Activated CD8-positive, alpha-beta memory T cell treated with anti-CD3 and anti-CD28 coated beads for 36 hours (primary cell): Measurements from ENCODE around the gene STX11. TPM values are rescaled to one million over a fixed set of nuclear protein-coding genes. Genes with fewer than 3 reads are reported as not detected.

Experiments
- CTCF ChIA-PET: fragments of 350-600 bp; sonication (Branson Sonifier 250); formaldehyde crosslinking; loops from one replicate; lab custom pipeline; 2021; ENCODE audit warnings: antibody characterized with exemption; lab: Charles Lee
- POLR2A ChIA-PET: fragments of 350-600 bp; sonication (Branson Sonifier 250); formaldehyde crosslinking; loops from one replicate; lab custom pipeline; 2021; ENCODE audit warnings: antibody characterized with exemption; lab: Charles Lee
- total RNA-seq, 2 experiments: library from RNA; stranded (reverse); gene quantifications; one replicate each; pipeline ENCODE4 v1.2.3, GENCODE V29; 2021

Gene STX11
- total RNA-seq, 2 experiments from 2014 or later = 23.1 to 24.7 TPM

DNA sequence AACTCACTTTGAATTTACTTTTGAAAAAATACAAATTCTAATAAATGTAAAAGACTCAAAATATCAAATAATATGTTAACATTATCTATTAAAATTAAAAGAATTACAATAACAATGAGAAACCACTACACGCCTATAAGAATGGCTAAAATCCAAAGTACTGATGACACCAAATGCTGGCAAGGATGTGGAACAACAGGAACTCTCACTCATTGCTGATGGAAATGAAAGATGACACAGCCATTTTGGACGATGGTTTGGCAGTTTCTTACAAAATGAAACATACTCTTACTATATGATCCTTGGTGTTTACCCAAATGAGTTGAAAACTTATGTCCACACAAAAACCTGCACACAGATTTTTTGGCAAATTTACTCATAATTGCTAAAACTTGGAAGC, 15.6 kb upstream of the STX11 start:
- CTCF ChIA-PET = no interaction called here
- POLR2A ChIA-PET = no interaction called here

DNA sequence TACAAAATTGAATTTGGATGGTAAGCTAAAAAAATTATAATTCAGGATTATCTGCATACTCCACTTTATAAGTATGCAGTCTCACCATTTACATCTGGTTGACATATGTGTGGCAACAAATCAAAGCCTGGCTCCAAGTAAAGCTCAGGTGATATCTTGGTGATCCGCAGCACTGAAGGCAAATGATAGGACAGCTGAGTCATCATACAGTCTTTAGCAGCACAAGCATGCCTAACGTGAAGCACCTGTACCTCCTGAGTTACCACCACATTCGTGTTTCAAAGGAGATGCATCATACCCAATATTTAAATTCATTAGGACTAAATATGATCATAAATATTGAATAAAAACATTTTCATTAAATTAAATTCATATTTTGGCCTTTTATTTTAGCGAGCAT, 11.8 kb upstream of the STX11 start:
- ChIA-PET POLR2A (no interaction called here), CTCF (no interaction called here)

DNA sequence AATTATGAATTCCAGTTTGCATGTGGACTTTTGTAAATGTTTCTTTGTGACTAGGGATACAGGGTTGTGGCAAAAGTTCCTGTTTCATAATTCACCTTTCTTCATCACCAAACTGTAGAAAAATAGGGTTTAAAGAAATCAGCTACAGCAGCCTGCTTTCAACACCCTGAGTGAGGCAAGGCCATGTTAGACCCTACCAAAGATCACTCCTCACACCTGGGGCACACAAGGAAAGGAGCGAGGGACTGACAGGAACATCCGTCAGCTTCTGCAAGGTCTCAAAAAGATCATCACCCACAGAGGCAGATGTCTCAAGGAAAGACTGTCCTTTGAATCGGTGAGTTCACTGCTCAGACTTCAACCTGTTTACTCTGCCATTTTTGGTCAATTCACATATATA, 10.5 kb upstream of the STX11 start:
- POLR2A ChIA-PET = no interaction called here
- CTCF ChIA-PET = interaction anchor here (0.6 kb wide), 1 partner anchor 390 kb away, joined by 3 read pairs; no protein-coding TSS in a partner anchor

DNA sequence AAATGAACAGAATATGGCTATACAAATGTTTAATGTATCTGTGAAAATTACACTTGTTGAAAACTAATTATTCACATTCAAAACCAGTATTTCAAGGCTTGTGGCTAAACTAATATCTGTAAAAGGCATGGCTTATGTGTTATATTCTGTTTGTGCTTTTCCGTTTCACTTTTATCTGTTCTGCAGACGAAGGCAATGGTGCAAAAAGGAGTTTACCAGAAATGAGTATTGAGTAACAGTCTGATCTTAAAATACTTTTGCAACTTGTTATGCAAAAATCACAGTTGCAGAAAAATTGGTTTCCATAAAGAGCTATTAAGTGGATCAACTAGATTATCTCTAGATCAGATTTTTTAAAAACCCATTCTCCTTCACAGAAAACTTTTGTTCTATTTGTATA, 9.4 kb upstream of the STX11 start:
- ChIA-PET CTCF (interaction anchor here (0.6 to 1.3 kb wide), 2 partner anchors 15 to 628 kb away, joined by 3 to 4 read pairs; no protein-coding TSS in a partner anchor), POLR2A (no interaction called here)

DNA sequence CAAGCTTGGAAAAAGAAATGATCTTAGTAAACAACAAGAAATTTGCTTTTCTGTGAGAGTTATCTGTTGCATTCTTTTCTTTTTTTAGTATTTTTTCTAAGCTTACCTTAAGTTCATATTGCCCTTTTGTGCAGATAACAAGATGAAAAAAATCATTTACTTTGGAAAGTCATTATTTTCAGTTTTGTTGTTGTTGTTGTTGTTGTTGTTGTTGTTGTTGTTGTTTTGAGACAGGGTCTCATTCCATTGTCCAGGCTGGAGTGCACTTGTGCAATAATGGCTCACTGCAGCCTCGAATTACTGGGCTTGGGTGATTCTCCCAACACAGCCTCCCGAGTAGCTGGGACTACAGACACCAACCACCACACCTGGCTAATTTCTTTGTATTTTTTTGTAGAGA, 8.8 kb upstream of the STX11 start:
- ChIA-PET POLR2A (no interaction called here), CTCF (interaction anchor here (1.3 kb wide), 1 partner anchor 14 kb away, joined by 4 read pairs; no protein-coding TSS in a partner anchor)

DNA sequence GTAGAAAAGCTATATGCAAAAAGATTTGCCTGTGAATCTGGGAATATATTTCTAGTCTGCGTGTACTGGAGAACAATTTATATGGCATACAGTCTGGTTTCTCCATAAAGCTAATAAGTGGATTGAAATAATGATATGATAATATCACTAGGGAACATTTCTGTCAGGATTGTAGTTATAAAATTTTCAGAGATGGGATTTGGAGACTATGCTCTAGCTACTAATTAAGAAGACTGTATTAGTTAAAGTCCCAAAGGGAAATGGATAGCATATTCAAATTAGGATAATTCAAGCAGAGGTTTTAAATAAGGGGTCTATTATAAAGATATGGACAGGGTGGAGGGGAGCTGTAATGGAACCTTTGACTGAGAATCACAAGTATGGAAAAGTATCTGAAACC, 7.2 kb upstream of the STX11 start:
- ChIA-PET POLR2A (no interaction called here), CTCF (interaction anchor here (1.4 kb wide), 1 partner anchor 46 kb away, joined by 3 read pairs; no protein-coding TSS in a partner anchor)

DNA sequence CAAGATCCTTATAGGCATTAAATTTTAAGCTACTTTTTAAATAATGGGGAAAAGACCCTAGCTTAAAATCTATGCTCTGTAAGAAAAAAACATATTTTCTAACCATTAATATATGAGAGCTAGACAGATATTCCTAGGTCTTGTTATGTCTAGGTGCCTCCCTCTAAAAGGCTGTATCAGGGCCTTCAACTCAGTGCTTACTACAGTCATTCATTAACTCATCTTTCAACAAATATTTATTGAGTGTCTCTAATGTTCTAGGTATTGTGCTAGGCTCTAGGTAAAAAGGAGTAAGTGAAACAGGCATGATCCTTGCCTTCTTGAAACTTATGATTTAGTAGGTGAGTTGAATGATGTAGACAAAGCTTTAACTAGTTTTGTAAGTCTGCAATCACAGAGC, 6.4 kb upstream of the STX11 start:
- ChIA-PET POLR2A (interaction anchor here (0.6 kb wide), 1 partner anchor 57 kb away, joined by 3 read pairs; no protein-coding TSS in a partner anchor), CTCF (interaction anchor here (1.4 kb wide), 1 partner anchor 45 kb away, joined by 3 read pairs; no protein-coding TSS in a partner anchor)

DNA sequence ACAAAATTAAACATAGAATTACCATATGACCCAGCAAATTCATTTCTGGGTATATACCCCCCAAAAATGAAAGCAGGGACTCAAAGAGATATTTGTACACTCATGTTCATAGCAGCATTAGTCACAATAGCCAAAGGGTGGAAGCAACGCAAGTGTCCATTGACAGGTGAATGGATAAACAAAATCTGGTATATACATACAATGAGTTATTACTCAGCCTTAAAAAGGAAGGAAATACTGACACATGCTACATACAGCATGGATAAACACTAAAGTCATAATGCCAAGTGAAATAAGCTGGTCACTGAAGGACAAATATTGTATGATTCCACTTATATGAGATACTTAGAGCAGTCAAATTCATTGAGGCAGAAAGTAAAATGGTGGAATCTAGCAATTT, 5.3 kb upstream of the STX11 start:
- ChIA-PET CTCF (no interaction called here), POLR2A (no interaction called here)

DNA sequence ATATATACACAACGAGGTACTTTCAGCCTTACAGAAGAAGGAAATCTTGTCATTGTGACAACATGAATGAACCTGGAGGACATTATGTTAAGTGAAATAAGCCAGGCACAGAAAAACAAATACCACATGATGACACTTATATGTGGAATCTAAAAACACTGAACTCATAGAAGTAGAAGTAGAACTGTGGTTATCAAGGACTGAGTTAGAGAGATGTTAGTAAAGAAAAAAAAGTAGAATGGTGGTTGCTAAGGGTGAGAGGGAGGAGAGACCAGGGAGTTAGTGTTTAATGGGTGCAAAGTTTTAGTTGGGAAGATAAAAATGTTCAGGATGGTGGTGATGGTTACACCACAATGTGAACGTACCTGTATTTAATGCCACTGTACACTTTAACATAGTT, 4.8 kb upstream of the STX11 start:
- ChIA-PET POLR2A (no interaction called here), CTCF (no interaction called here)

DNA sequence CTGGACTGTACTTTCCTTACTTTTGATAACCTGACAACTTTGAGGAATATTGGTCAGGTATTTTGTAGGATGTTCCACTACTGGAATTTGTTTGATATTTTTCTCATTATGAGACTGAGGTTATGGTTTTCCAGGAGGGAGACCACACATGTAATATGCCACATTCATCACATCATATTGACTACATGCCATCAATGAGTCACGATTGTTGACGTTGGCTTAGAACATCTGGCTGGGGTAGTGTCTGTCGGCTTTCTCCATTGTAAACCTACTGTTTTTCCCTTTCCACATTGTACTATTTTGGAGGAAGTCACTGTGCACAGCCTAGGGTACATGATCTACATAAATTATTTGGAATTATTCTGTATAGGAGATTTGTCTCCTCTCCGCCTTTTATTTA, 1.4 kb upstream of the STX11 start:
- CTCF ChIA-PET = no interaction called here
- POLR2A ChIA-PET = no interaction called here

DNA sequence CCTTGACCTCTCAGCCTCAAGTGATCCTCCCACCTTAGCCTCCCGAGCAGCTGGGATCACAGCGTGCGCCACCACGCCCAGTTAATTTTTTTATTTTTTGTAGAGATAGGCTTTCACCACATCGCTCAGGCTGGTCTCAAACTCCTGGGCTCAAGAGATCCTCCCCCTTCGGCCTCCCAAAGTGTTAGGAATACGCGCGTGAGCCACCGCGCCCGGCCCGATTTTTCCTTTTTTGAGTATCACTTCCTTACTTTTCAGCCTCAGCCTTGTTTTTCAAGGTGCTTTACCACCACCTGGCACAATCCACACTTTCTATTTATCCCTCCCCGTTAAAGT, 791 bp upstream of the STX11 start:
- ChIA-PET POLR2A (no interaction called here), CTCF (interaction anchor here (1.0 to 1.4 kb wide), 3 partner anchors 16 to 67 kb away, joined by 3 to 5 read pairs (median 3); no protein-coding TSS in a partner anchor)

DNA sequence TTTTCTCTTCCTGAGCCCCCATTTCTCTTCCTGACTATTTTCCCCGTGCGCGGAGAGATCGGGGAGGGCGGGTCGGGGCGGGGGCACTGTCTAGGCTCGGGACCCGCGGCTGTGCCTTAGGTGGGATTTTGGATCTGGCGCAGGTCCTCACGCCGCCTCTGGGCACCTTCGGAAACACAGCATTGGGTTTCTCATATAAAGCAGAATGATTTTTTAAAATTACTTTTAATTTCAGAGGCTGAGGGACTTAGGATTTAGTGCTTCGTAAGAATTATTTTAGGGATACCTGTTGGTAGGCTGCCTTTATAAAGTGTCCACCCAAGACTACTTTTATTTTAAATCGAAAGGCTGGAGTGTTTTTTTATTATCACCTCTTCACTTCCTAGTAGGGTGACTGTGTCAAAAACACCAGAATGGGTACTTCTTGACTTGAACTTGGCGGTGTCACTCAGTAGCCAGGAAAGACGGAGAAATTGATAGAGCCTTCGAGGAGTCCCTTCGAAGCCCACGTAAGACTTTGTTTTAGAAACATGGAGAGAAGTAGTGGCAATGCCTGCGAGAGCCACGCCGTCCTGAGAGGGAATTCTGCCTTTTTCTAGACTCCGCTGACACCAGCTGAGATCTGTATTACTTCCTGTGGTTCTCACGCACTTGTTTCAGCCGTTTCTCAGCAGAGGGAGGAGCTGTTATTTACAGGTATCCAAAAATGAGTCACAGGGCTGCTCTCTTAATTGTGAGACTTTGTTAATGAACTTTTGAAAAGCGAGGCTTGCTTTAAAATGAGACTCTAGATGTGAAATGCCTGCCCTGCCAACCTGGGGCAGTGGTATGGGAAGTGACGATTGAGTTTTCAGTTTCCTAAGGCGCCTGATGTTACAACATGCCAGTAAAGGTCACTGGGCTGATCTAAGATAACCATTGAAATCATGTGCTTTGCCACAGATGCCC, 667 bp downstream of the STX11 start:
- POLR2A ChIA-PET = interaction anchor here (0.7 to 1.3 kb wide), 3 partner anchors 17 to 66 kb away, joined by 3 to 4 read pairs (median 3); no protein-coding TSS in a partner anchor
- CTCF ChIA-PET = interaction anchor here (1.2 to 1.4 kb wide), 2 partner anchors 32 to 66 kb away, joined by 3 to 5 read pairs; no protein-coding TSS in a partner anchor

DNA sequence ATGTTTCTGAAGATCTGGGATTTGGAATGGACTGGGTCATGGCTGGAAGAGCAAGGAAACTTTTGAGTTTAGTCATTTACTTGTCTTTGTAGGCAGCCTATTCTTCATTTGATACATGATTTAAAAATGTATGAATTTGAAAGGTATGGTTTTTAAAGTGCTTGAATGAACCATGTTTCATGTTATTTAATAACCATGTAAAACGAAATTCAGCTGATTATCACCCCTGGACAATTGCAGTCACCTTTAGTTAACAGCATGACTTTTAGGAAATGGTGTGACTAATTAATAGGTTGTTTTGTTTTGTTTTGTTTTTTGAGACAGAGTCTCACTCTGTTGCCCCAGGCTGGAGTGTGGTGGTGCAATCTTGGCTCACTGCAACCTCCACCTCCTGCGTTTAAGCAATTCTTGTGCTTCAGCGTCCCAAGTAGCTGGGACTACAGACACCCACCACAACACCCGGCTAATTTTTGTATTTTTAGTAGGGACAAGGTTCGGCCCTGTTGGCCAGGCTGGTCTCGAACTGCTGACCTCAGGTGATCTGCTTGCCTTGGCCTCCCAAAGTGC, 2.1 kb downstream of the STX11 start:
- CTCF ChIA-PET = interaction anchor here (0.6 to 1.2 kb wide), 2 partner anchors 31 to 95 kb away, joined by 3 read pairs; no protein-coding TSS in a partner anchor
- POLR2A ChIA-PET = interaction anchor here (1.3 kb wide), 1 partner anchor 64 kb away, joined by 4 read pairs; no protein-coding TSS in a partner anchor

DNA sequence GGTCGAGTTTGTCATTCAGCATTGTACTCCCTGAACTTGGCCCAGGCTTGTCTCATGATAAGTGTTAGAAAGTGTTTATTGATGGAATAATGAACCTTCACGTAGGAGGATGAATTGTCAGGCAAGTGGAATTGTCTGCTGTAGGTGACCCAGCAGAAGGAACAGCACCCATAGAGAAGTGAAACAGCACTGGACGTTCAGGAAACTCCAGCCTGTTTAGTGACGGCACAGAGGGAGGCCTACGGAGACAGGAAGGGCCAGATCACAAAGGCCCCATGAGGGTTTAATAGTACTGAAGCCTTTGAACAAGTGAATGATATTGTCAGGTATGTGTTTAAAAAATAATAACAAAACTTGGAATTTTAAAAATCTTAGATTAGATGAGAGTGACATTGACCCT, 2.9 kb downstream of the STX11 start:
- POLR2A ChIA-PET = no interaction called here
- CTCF ChIA-PET = no interaction called here

DNA sequence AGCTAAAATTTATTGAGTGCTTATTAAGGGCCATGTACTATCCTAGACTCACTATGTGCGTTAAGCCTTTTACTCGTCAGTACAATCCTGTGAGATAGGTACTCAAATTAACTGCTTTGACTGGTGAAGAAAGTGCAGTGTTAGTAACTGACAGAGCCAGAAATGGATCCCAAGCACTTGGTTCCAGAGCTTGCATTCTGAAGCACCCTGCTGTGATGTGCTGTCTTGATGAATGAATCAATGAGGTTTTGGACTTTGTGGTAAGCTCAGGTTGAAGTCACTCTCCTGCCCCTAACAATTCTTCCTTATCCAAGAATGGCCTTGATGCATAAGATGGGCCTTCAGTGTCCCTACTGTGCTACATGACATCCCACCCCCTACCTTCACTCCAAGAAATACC, 3.7 kb downstream of the STX11 start:
- CTCF ChIA-PET = no interaction called here
- POLR2A ChIA-PET = no interaction called here

DNA sequence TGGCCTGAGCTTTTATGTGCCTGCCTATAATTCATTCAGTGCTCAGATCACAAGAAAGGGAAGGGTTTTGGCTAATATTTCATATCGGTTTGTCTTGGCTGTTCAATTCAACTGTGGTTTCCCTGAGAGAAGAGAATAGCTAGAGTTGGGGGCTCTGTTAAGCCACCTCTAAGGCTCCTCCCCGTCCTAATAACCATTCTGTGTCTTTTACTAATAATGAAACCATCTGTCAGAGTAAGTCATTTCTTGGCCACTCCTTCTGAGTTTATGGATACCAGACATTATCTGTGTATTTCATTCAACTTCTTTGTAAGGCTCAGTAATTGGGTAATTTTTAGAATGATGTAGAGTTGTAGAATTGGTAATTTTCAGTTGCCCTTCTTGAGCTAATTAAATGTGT, 5.2 kb downstream of the STX11 start:
- ChIA-PET POLR2A (no interaction called here), CTCF (interaction anchor here (1.3 to 2.0 kb wide), 2 partner anchors 14 to 24 kb away, joined by 4 read pairs; no protein-coding TSS in a partner anchor)

DNA sequence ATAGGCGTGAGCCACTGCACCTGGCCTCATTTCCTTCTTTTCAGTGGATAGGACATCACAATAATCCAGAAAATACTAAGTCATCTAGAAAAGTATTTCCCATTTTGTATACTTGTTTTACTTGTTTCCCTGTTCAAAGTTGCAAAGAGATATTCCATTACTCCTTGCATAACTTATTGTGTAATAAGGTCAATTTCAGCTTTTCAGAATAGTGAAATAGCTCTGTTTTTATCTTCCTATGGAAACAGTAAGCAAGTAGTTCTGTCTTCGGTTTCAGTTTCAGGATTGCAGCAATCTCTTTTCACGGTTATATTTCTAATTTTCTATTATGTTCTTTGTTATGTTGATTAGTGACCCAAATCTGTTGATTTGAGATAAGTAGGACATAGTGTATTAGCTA, 6.0 kb downstream of the STX11 start:
- CTCF ChIA-PET = interaction anchor here (2.0 kb wide), 1 partner anchor 15 kb away, joined by 4 read pairs; no protein-coding TSS in a partner anchor

DNA sequence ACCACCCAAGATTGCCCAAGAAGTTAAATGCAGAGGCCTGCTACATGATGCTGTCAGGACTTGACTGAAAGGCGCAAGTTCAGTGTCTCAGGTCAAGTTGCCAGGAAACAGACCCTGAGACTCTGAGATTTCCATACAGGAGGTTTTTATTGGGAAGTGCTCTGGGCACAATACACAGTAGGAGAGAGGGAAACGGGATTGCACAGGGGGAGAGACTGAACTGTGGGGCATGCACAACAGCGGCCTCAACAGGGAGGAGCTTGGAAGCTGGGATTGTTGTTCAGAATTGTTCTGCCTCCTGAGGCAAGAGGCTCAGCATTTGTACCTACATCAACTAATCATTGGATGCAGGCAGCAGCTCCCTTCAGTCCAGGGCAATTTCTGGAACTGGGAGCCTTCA, 6.7 kb downstream of the STX11 start:
- POLR2A ChIA-PET = interaction anchor here (0.7 kb wide), 1 partner anchor 41 kb away, joined by 3 read pairs; no protein-coding TSS in a partner anchor
- CTCF ChIA-PET = no interaction called here

More for the DNA sequence above, 6.0 kb downstream of the STX11 start:
- POLR2A ChIA-PET = no interaction called here

DNA sequence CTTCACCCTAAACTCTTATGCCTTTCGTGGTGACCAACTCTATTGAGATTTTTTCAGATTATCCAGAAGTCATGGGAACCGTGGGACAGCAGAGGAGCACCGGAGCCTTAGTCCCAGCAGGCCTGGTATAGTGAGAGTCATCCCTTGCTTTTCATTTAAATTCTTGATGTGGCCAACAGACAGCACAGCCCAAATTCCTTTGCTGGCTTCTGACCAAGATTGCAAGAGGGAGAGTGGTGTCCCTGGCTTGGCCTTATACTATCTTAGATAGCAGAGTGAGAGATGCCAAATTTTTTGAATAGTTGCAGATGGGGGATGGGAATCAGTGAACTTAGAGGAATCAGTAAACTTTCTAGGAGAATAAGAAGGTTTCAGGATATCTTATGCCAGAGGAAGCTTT, 7.8 kb downstream of the STX11 start:
- ChIA-PET CTCF (no interaction called here), POLR2A (no interaction called here)

DNA sequence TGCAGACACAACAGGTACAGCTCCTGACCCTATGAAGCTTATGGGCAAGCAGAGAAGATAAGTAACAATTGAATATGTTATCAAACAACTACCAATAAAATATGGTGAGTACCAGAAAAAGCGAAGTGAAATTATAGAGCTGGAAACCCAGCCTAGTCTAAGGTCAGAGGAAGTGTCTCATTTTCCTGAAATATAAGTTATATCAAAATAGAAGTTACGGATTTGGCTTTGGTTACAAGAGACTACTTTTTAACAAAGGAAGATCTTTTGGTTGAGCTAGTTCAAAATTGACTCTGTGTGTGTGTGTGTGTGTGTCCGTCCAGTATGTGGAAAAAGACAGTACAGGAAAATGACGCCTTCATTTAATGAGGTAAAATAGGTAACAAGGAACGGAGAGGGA, 8.9 kb downstream of the STX11 start:
- POLR2A ChIA-PET = no interaction called here
- CTCF ChIA-PET = interaction anchor here (1.1 to 1.2 kb wide), 2 partner anchors 21 to 32 kb away, joined by 3 to 4 read pairs; no protein-coding TSS in a partner anchor
